ENCODE data around the gene PFN1. TPM values are rescaled to one million over a fixed set of nuclear protein-coding genes. Genes with fewer than 3 reads are reported as not detected.

PFN1 gene
- total RNA-seq, 1 experiment from 2014 or later = 1,459 TPM

DNA sequence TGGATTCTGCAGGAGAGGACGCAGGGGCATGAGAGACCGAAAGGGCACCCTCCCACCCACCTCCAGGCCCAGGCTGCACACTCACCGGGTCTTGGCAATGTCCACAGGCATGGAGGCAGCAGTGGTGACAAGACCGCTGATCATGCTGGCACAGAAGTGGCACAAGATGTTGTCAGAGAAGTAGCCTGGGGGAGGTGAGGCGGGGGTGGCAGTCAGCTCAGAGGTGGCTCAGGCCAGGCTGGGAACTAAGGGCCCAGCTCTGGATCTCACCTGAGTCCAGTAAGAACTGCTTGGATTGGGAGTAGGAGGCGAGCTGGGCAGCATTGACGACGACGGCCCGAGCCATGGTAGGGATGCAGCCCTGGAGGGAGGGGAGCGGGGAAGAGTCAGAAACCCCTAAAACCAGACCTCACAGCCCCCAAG lies 10.2 kb downstream of the PFN1 start:
- H4K20me1 ChIP-seq (ENCODE audit: insufficient read depth) = no peaks in the 10 kb centered on the region; the same call in 1 of the 2 replicates
- H3K4me1 ChIP-seq (replicated peaks; ENCODE audit: insufficient read depth) = peaks cover 31% of the 10 kb centered on the region
- H3K4me2 ChIP-seq = peak overlapping the region; percentile 100
- ChIA-PET CTCF (no interaction called here), POLR2A (ENCODE audit: unreplicated experiment) (no interaction called here)
- peaks cover 53% of the 10 kb centered on the region for H3F3A ChIP-seq (ENCODE audit: insufficient read depth, low read depth)
- no peaks in the 10 kb centered on the region for H3K9me2 ChIP-seq (ENCODE audit: insufficient read depth)
- H3K9me3 ChIP-seq (ENCODE audit: insufficient read depth, low read depth) = no peaks in the 10 kb centered on the region
- no peak overlapping the region; the same call in 1 of the 2 replicates for H3K4me3 ChIP-seq
- no peak for TF ChIP-seq EZH2 (IDR thresholded peaks at IDR 0.05; ENCODE audit: low read depth)
- no peak for TF ChIP-seq CTCF (conservative IDR thresholded peaks at IDR 0.05)
- BruUV-seq (replicated peaks) = no TSS peak
- intact Hi-C loops (cut with micrococcal nuclease; ENCODE audit: unreplicated experiment) = no loop called here
- H3K27ac ChIP-seq = no peak overlapping the region
- H3K36me3 ChIP-seq (ENCODE audit: low read depth) = peaks cover 12% of the 10 kb centered on the region
- H3K27me3 ChIP-seq (ENCODE audit: insufficient read depth, low read depth) = no peaks in the 10 kb centered on the region
- peaks cover 44% of the 10 kb centered on the region for H3K79me2 ChIP-seq (ENCODE audit: low read depth)
- no peak overlapping the region for H2AFZ ChIP-seq
- DNase-seq = no peak

- BruUV-seq (replicated peaks) = no TSS peak
- Histone ChIP-seq H3K27me3 (ENCODE audit: insufficient read depth, low read depth) (no peaks in the 10 kb centered on the region), H3K4me2 (no peak overlapping the region), H4K20me1 (ENCODE audit: insufficient read depth) (no peaks in the 10 kb centered on the region; the same call in 1 of the 2 replicates), H3K9me2 (ENCODE audit: insufficient read depth) (no peaks in the 10 kb centered on the region), H3K27ac (no peak overlapping the region), H3F3A (ENCODE audit: insufficient read depth, low read depth) (peaks cover 48% of the 10 kb centered on the region), H3K9me3 (ENCODE audit: insufficient read depth, low read depth) (no peaks in the 10 kb centered on the region), H3K4me3 (no peak overlapping the region), H3K36me3 (ENCODE audit: low read depth) (peaks cover 11% of the 10 kb centered on the region), H3K79me2 (ENCODE audit: low read depth) (peaks cover 38% of the 10 kb centered on the region), H3K4me1 (replicated peaks; ENCODE audit: insufficient read depth) (peaks cover 31% of the 10 kb centered on the region), H2AFZ (no peak overlapping the region)
- no peak for TF ChIP-seq CTCF (conservative IDR thresholded peaks at IDR 0.05)
- TF ChIP-seq EZH2 (IDR thresholded peaks at IDR 0.05; ENCODE audit: low read depth) = no peak
- POLR2A ChIA-PET (ENCODE audit: unreplicated experiment) = no interaction called here
- intact Hi-C loops (cut with micrococcal nuclease; ENCODE audit: unreplicated experiment) = no loop called here
- CTCF ChIA-PET = no interaction called here
- DNase-seq = no peak
Measured at GRCh38 chr17:4937553-4937952, 10.8 kb downstream of the PFN1 start.

DNA sequence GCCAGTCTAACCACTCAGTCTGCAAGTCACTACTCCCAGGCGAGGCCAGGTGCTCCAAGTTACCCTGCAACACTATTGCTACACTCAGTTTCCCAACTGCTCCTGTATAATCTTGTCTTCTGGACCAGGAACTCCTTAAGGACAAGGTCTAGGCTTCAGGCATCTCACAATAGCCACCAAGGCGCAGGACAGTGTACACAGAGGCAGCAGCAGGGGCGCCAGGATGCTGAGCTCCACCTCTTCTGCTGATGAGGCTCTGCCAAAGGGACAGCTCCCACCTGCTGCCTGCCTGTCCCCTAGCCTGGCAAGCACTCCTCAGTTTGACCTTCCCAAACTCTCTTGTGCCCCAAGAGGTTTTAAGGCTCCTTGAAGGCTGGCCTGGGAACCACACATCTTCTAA lies 11.9 kb downstream of the PFN1 start:
- POLR2A ChIA-PET (ENCODE audit: unreplicated experiment) = no interaction called here
- no peaks in the 10 kb centered on the region for H3K9me2 ChIP-seq (ENCODE audit: insufficient read depth)
- no peak for TF ChIP-seq CTCF (conservative IDR thresholded peaks at IDR 0.05)
- no peak for TF ChIP-seq EZH2 (IDR thresholded peaks at IDR 0.05; ENCODE audit: low read depth)
- intact Hi-C loops (cut with micrococcal nuclease; ENCODE audit: unreplicated experiment) = no loop called here
- no peaks in the 10 kb centered on the region; the same call in 1 of the 2 replicates for H4K20me1 ChIP-seq (ENCODE audit: insufficient read depth)
- no peak overlapping the region for H2AFZ ChIP-seq
- peaks cover 37% of the 10 kb centered on the region for H3F3A ChIP-seq (ENCODE audit: insufficient read depth, low read depth)
- BruUV-seq (replicated peaks) = no TSS peak
- CTCF ChIA-PET = interaction anchor here (0.8 kb wide), 1 partner anchor 12 kb away, joined by 4 read pairs; no protein-coding TSS in a partner anchor
- H3K36me3 ChIP-seq (ENCODE audit: low read depth) = peaks cover 5% of the 10 kb centered on the region; the same call in 1 of the 2 replicates
- H3K27me3 ChIP-seq (ENCODE audit: insufficient read depth, low read depth) = no peaks in the 10 kb centered on the region
- H3K4me2 ChIP-seq = no peak overlapping the region
- no peak overlapping the region for H3K27ac ChIP-seq
- no peak overlapping the region for H3K4me3 ChIP-seq
- peaks cover 25% of the 10 kb centered on the region for H3K4me1 ChIP-seq (replicated peaks; ENCODE audit: insufficient read depth)
- H3K79me2 ChIP-seq (ENCODE audit: low read depth) = peaks cover 27% of the 10 kb centered on the region
- DNase-seq = no peak
- H3K9me3 ChIP-seq (ENCODE audit: insufficient read depth, low read depth) = no peaks in the 10 kb centered on the region

All from PC-9 (cell line).